SIG-M5 treated with dmso at 0.1 percent for 504 hours (cell line): ENCODE data around the gene RNASE8.

Experiments used
- DNase-seq: peaks from one replicate; lab custom pipeline; 2025; ENCODE audit not compliant: unreplicated experiment; lab: John Stamatoyannopoulos, UW

The RNASE8 gene

GRCh38 chr14:21103710-21104447, 46.3 kb downstream of the RNASE8 start:
- peak; percentile 97 for DNase-seq

GRCh38 chr14:21104448-21105060, 46.9 kb downstream of the RNASE8 start:
- peak; percentile 55 for DNase-seq

GRCh38 chr14:21105095-21105494, 47.5 kb downstream of the RNASE8 start:
- no peak for DNase-seq

- DNase-seq, result peak; percentile 26
Observed at GRCh38 chr14:21106176-21106497, 48.5 kb downstream of the RNASE8 start.

- DNase-seq, result peak; percentile 74
Observed at GRCh38 chr14:21106498-21107282, 49.1 kb downstream of the RNASE8 start.

- no peak for DNase-seq
Observed at GRCh38 chr14:21107283-21107800, 49.7 kb downstream of the RNASE8 start.
